Gastroesophageal sphincter (tissue), 4 donors: Measurements from ENCODE around the gene DIP2C. TPM values are rescaled to one million over a fixed set of nuclear protein-coding genes. Genes with fewer than 3 reads are reported as not detected.
A peak's percentile ranks its signal among the peaks of the same experiment; 100 is the strongest.
"Not testable (repeated sequence)": the region's sequence is repeated elsewhere in the genome, so short reads cannot be mapped to it uniquely, and the experiment has no call there.

Experiments used
- ATAC-seq: fragments of 150-250 bp; one replicate; pipeline ENCODE4 v1.9.1; 2016; ENCODE audit warnings: mild to moderate bottlenecking, moderate library complexity
- H3K27ac ChIP-seq, 4 donors: fragments of 200-600 bp; sonication (generic) in 3 of 4; 1 replicate in 3 of 4; 2 replicates in 1 of 4; pipeline ENCODE4 v1.5.1; 2016 to 2019
- H3K27me3 ChIP-seq: fragments of 200-600 bp; sonication (generic); one replicate; pipeline ENCODE4 v1.5.1; 2019
- H3K36me3 ChIP-seq, 2 donors: fragments of 200-600 bp; sonication (generic); one replicate each; pipeline ENCODE4 v1.5.1; 2019; ENCODE audit warnings: control low read depth in 1 of 2
- H3K4me1 ChIP-seq, 3 donors: fragments of 200-600 bp; sonication (generic); 1 replicate in 2 of 3; 2 replicates in 1 of 3; pipeline ENCODE4 v1.5.1; 2016 to 2019; ENCODE audit warnings: control low read depth in 2 of 3
- H3K4me3 ChIP-seq, 2 donors: fragments of 200-600 bp; sonication (generic); one replicate each; pipeline ENCODE4 v1.5.1; 2019; ENCODE audit warnings: mild to moderate bottlenecking in 1 of 2, moderate library complexity in 1 of 2
- H3K9me3 ChIP-seq, 3 donors: fragments of 200-600 bp; sonication (generic); one replicate each; pipeline ENCODE4 v1.5.1; 2017 to 2019; ENCODE audit warnings: control low read depth in 2 of 3
- CTCF ChIP-seq, 4 experiments: fragments of 200-600 bp in 2 of 4; fragments of 450-650 bp in 2 of 4; sonication (generic) in 1 of 4; IDR thresholded peaks; one replicate each; pipeline ENCODE4 v1.5.1; 2017 to 2019; ENCODE audit warnings: antibody characterized with exemption in 4 of 4, mild to moderate bottlenecking in 2 of 4, moderate library complexity in 2 of 4
- EP300 ChIP-seq: sonication (generic); formaldehyde crosslinking; IDR thresholded peaks from one replicate; pipeline ENCODE4 v1.6.1; 2017; ENCODE audit warnings: antibody characterized with exemption, mild to moderate bottlenecking
- POLR2A ChIP-seq, 2 donors: fragments of 450-650 bp; IDR thresholded peaks; one replicate each; pipeline ENCODE4 v1.6.1; 2017; ENCODE audit warnings: antibody characterized with exemption in 2 of 2, mild to moderate bottlenecking in 2 of 2, moderate library complexity in 1 of 2
- POLR2AphosphoS5 ChIP-seq: sonication (generic); formaldehyde crosslinking; IDR thresholded peaks from one replicate; pipeline ENCODE4 v1.6.1; 2017; ENCODE audit warnings: antibody characterized with exemption
- WGBS, 2 donors: methylation state at CpG; one replicate each; pipeline ENCODE4 v1.1.5; 2018; ENCODE audit warnings: low coverage in 1 of 2; 5-methylcytosine and 5-hydroxymethylcytosine counted together
- total RNA-seq, 4 donors: library from RNA; depleted of rRNA; stranded (reverse); fragments of >200 nt; gene quantifications; one replicate each; pipeline ENCODE4 v1.1.0, GENCODE V29; 2016

Gene DIP2C
- total RNA-seq, 4 donors from 2014 or later = 40.8 to 73.8 (median 47.7) TPM

- peak; percentile 25 for ATAC-seq
- H3K4me3 ChIP-seq = peak overlapping the region in 1 of 2 donors; percentile 45
- 38 to 53% methylated on average over 4 of the region's 4 CpGs for WGBS, 2 donors
- peak overlapping the region; percentile 81 to 95 (median 86) for H3K27ac ChIP-seq
- H3K9me3 ChIP-seq = peaks cover 0 to 10% (median 0%) of the 10 kb centered on the region in 3 donors
- TF ChIP-seq CTCF (IDR thresholded peaks at IDR 0.05) (no peak), POLR2AphosphoS5 (no peak), EP300 (no peak), POLR2A (IDR thresholded peaks at IDR 0.05) (no peak)
- H3K4me1 ChIP-seq = peaks cover 0 to 55% (median 19%) of the 10 kb centered on the region in 3 donors
- H3K27me3 ChIP-seq = no peaks in the 10 kb centered on the region
- H3K36me3 ChIP-seq = peaks cover 0 to 7% of the 10 kb centered on the region in 2 donors
Observed at GRCh38 chr10:649445-649797, 40.0 kb downstream of the DIP2C start.

GRCh38 chr10:647019-647418 lies 42.4 kb downstream of the DIP2C start:
- not testable (repeated sequence) for ATAC-seq, H3K4me3 ChIP-seq, H3K36me3 ChIP-seq, H3K27me3 ChIP-seq
- peaks cover 0 to 14% (median 0%) of the 10 kb centered on the region in 3 donors for H3K9me3 ChIP-seq
- peak overlapping the region in 3 of 4 donors; percentile 11 to 95 (median 54) for H3K27ac ChIP-seq
- H3K4me1 ChIP-seq = peaks cover 0 to 57% (median 19%) of the 10 kb centered on the region in 3 donors
- 86 to 90% methylated on average over 10 to 15 of the region's 15 CpGs for WGBS, 2 donors

GRCh38 chr10:646118-646524 lies 43.3 kb downstream of the DIP2C start:
- ATAC-seq = no peak
- H3K4me3 ChIP-seq = no peak overlapping the region
- H3K27ac ChIP-seq = peak overlapping the region in 3 of 4 donors; percentile 11 to 95 (median 54)
- TF ChIP-seq EP300 = no peak
- TF ChIP-seq CTCF (IDR thresholded peaks at IDR 0.05) = no peak
- TF ChIP-seq POLR2AphosphoS5 = no peak
- no peak for TF ChIP-seq POLR2A (IDR thresholded peaks at IDR 0.05)
- peaks cover 0 to 14% (median 0%) of the 10 kb centered on the region in 3 donors for H3K9me3 ChIP-seq
- peaks cover 0 to 7% of the 10 kb centered on the region in 2 donors for H3K36me3 ChIP-seq
- H3K27me3 ChIP-seq = no peaks in the 10 kb centered on the region
- 93% methylated on average over 8 of the region's 14 CpGs; no CpG with 5 or more reads in 1 of the 2 donors for WGBS, 2 donors
- peaks cover 0 to 57% (median 13%) of the 10 kb centered on the region in 3 donors for H3K4me1 ChIP-seq

- H3K4me1 ChIP-seq = peaks cover 0 to 47% (median under 1%) of the 10 kb centered on the region in 3 donors
Observed at GRCh38 chr10:644943-645334, 44.5 kb downstream of the DIP2C start.

More at GRCh38 chr10:644943-645334, 44.5 kb downstream of the DIP2C start:
- 94 to 100% methylated on average over 2 to 5 of the region's 5 CpGs for WGBS, 2 donors
- Histone ChIP-seq H3K27me3 (no peaks in the 10 kb centered on the region), H3K9me3 (peaks cover 0 to 14% (median 0%) of the 10 kb centered on the region in 3 donors), H3K4me3 (no peak overlapping the region), H3K27ac (peak overlapping the region in 2 of 4 donors; percentile 66 to 73), H3K36me3 (peaks cover 0 to 7% of the 10 kb centered on the region in 2 donors)
- ATAC-seq = no peak
- TF ChIP-seq POLR2A (IDR thresholded peaks at IDR 0.05) = no peak
- no peak for TF ChIP-seq POLR2AphosphoS5
- no peak for TF ChIP-seq EP300
- TF ChIP-seq CTCF (IDR thresholded peaks at IDR 0.05) = no peak
